HUES48 (cell line): ENCODE results near the gene KRTAP5-7.

ENCODE experiments used
- H3K27ac ChIP-seq: one replicate; pipeline ENCODE4 v1.7.0; 2013; ENCODE audit warnings: low read depth, low read length, inconsistent platforms
- H3K27me3 ChIP-seq: 2 replicates; pipeline ENCODE4 v1.6.1; 2013; ENCODE audit warnings: mild to moderate bottlenecking, low read length; ENCODE audit not compliant: control insufficient read depth, insufficient read depth
- H3K36me3 ChIP-seq: 2 replicates; pipeline ENCODE4 v1.6.1; 2013; ENCODE audit warnings: low read length; ENCODE audit not compliant: control insufficient read depth, insufficient read depth
- H3K4me1 ChIP-seq: 2 replicates; pipeline ENCODE4 v1.6.1; 2013; ENCODE audit warnings: mild to moderate bottlenecking, low read length; ENCODE audit not compliant: control insufficient read depth, insufficient read depth
- H3K4me3 ChIP-seq: 2 replicates; pipeline ENCODE4 v1.5.1; 2013; ENCODE audit warnings: mild to moderate bottlenecking, low read depth, low read length
- H3K9ac ChIP-seq: 2 replicates; pipeline ENCODE4 v1.6.1; 2013; ENCODE audit warnings: mild to moderate bottlenecking, low read depth, low read length, moderate library complexity
- H3K9me3 ChIP-seq: 2 replicates; pipeline ENCODE4 v1.6.1; 2013; ENCODE audit warnings: low read length; ENCODE audit not compliant: control insufficient read depth, insufficient read depth

Gene KRTAP5-7

GRCh38 chr11:71577469-71578004 is 50.5 kb downstream of the KRTAP5-7 start:
- H3K9me3 ChIP-seq = no peaks in the 10 kb centered on the region
- H3K4me1 ChIP-seq = no peaks in the 10 kb centered on the region
- no peaks in the 10 kb centered on the region for H3K36me3 ChIP-seq
- no peak overlapping the region for H3K4me3 ChIP-seq
- H3K27ac ChIP-seq = no peak overlapping the region
- H3K27me3 ChIP-seq = no peaks in the 10 kb centered on the region
- H3K9ac ChIP-seq = no peak overlapping the region
